GM10248 (cell line): Measurements from ENCODE around the gene PRR13.

Source experiments
- CTCF ChIA-PET: fragments of 300-600 bp; sonication (Branson Sonifier 250); formaldehyde crosslinking; extraction: SDS; loops from one replicate; lab custom pipeline; 2021; ENCODE audit warnings: antibody characterized with exemption; lab: Yijun Ruan, JAX
- POLR2A ChIA-PET: fragments of 350-650 bp; sonication (Branson Sonifier 250); formaldehyde crosslinking; extraction: SDS; loops from one replicate; lab custom pipeline; 2020; ENCODE audit warnings: antibody characterized with exemption; lab: Yijun Ruan, JAX
- DNase-seq: peaks from one replicate; pipeline ENCODE4 v3.0.0; 2012; ENCODE audit errors: extremely low spot score
- CTCF ChIP-seq: IDR thresholded peaks from 2 replicates; pipeline ENCODE4 v1.5.1; 2012; ENCODE audit warnings: mild to moderate bottlenecking, low read depth; ENCODE audit errors: extremely low read depth, missing control alignments, control extremely low read depth

PRR13 gene

DNA sequence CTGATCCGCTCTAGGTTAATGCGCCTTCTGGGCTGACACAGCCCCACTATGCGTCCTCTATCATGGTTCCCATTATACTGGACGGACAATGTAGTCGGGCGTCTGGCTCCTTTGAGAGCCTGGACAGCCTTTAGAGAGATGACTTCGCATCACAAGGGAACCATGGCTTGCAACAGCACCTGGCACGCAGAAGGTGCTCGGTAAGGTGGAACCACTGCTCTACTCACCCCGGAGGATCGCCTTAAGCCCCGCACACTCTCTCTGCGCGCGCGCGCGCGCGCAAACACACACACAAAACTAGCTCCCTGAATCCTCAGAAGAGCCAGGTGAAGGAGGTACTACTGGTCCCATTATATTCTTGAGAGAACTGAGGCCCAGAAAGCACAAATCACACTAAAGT lies 50.7 kb downstream of the PRR13 start:
- CTCF ChIA-PET: interaction anchor here (1.6 to 5.5 kb wide), 5 partner anchors 10 to 140 kb away, joined by 6 to 23 read pairs (median 9); partner anchors contain the start of gene NPFF
- no peak for TF ChIP-seq CTCF
- POLR2A ChIA-PET: no interaction called here
- no peak for DNase-seq

- peak; percentile 93 for DNase-seq
- TF ChIP-seq CTCF: no peak
- POLR2A ChIA-PET: no interaction called here
- CTCF ChIA-PET: interaction anchor here (1.0 to 5.5 kb wide), 5 partner anchors 10 to 172 kb away, joined by 3 to 23 read pairs (median 8); partner anchors contain the start of genes AAAS and NPFF
Measured at GRCh38 chr12:53492830-53493609, 51.5 kb downstream of the PRR13 start.

DNA sequence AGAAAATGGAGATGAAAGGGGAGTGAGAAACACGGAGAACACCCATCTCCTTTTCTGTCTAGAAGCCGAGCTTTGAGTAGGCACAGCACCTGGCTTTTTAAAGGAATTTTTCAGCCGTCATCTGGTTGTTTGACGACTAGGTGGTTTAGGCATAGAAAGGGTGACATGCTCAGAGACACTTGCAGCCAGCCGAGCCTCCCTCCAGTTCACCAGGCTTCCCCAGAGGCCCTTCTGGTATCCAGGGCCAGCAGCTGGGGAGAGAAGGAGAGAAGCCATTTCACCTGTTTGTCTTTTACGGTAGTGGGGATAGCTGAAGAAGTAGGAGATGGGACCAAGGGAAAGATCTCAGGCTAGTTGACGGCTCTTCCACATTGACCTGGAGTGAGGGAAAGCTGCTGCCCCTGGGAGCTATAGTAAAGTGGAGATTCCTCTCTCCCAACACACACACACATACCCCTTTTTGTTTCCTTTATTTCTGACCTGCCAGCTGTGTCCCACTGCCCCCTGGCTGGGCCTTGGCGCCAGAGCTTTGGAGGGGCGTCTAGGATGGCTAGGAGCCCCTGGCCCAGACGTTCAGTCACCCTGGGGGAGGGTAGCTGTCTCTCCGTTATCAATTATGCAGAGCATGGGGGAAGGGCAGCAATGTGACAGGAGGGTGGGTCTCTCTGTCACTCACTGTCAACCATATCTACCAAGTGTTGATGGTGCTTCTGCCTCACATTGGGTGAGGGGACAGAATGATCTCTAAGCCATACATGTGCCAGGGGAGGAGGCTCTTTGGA lies 52.3 kb downstream of the PRR13 start:
- POLR2A ChIA-PET: interaction anchor here (0.6 kb wide), 2 partner anchors 19 to 148 kb away, joined by 5 to 12 read pairs; no protein-coding TSS in a partner anchor

More for the DNA sequence above, 52.3 kb downstream of the PRR13 start:
- no peak for TF ChIP-seq CTCF
- CTCF ChIA-PET: interaction anchor here (1.0 to 5.5 kb wide), 5 partner anchors 11 to 172 kb away, joined by 3 to 23 read pairs (median 8); partner anchors contain the start of genes AAAS and NPFF
- no peak for DNase-seq
